HepG2 (cell line): ENCODE data around the gene FALEC. TPM values are rescaled to one million over a fixed set of nuclear protein-coding genes. Genes with fewer than 3 reads are reported as not detected.

ENCODE experiments used
- ARNT ChIP-seq: fragments of 450-650 bp; IDR thresholded peaks from 2 replicates; pipeline ENCODE4 v1.6.1; 2017
- CC2D1A ChIP-seq: sonication (generic); formaldehyde crosslinking; IDR thresholded peaks from 2 replicates; pipeline ENCODE4 v1.8.1; 2023; ENCODE audit warnings: mild to moderate bottlenecking, missing genetic modification reagents
- HES4 ChIP-seq: sonication (generic); formaldehyde crosslinking; IDR thresholded peaks from 2 replicates; pipeline ENCODE4 v1.9.0; 2021; ENCODE audit warnings: mild to moderate bottlenecking, missing genetic modification reagents, borderline replicate concordance
- HMGA1 ChIP-seq: sonication (generic); formaldehyde crosslinking; conservative IDR thresholded peaks from 2 replicates; pipeline ENCODE4 v1.4.0; 2020; ENCODE audit warnings: missing genetic modification reagents
- IRX3 ChIP-seq: sonication (generic); formaldehyde crosslinking; IDR thresholded peaks from 2 replicates; pipeline ENCODE4 v1.8.1; 2023; ENCODE audit warnings: mild to moderate bottlenecking, low read depth, missing genetic modification reagents, borderline replicate concordance
- KDM1A ChIP-seq: IDR thresholded peaks from 2 replicates; pipeline ENCODE4 v1.6.1; 2016; ENCODE audit warnings: missing compliant biosample characterization
- KDM2A ChIP-seq: sonication (generic); formaldehyde crosslinking; IDR thresholded peaks from 2 replicates; pipeline ENCODE4 v1.4.0; 2020; ENCODE audit warnings: low read depth, missing genetic modification reagents, borderline replicate concordance
- PCBP1 ChIP-seq: fragments of 200-400 bp; formaldehyde crosslinking; IDR thresholded peaks from 2 replicates; pipeline ENCODE4 v1.6.1; 2017; ENCODE audit warnings: mild to moderate bottlenecking, low read depth, low read length, borderline replicate concordance
- SAFB2 ChIP-seq: sonication (generic); formaldehyde crosslinking; IDR thresholded peaks from 2 replicates; pipeline ENCODE4 v1.5.1; 2020; ENCODE audit warnings: missing genetic modification reagents, low read depth, mild to moderate bottlenecking, borderline replicate concordance
- SIX1 ChIP-seq: sonication (generic); formaldehyde crosslinking; IDR thresholded peaks from 2 replicates; pipeline ENCODE4 v1.4.0; 2020; ENCODE audit warnings: missing genetic modification reagents, borderline replicate concordance
- SRY ChIP-seq: sonication (generic); formaldehyde crosslinking; IDR thresholded peaks from 2 replicates; pipeline ENCODE4 v1.8.0; 2022; ENCODE audit warnings: mild to moderate bottlenecking, missing genetic modification reagents
- ZBTB40 ChIP-seq, 2 experiments: fragments of 450-650 bp in 1 of 2; sonication (generic) in 1 of 2; formaldehyde crosslinking in 1 of 2; IDR thresholded peaks; 2 replicates each; pipeline versions ENCODE4 v1.6.1 to v1.8.0; 2016 to 2022; ENCODE audit warnings: antibody characterized with exemption in 1 of 2, mild to moderate bottlenecking in 1 of 2, missing genetic modification reagents in 1 of 2
- ZBTB7A ChIP-seq: sonication (generic); formaldehyde crosslinking; IDR thresholded peaks from 2 replicates; pipeline ENCODE4 v1.8.0; 2022; ENCODE audit warnings: mild to moderate bottlenecking, missing genetic modification reagents
- ZHX1 ChIP-seq: sonication (generic); formaldehyde crosslinking; IDR thresholded peaks from 2 replicates; pipeline ENCODE4 v1.8.1; 2022; ENCODE audit warnings: low read depth, mild to moderate bottlenecking, missing genetic modification reagents
- ZNF160 ChIP-seq: sonication (generic); formaldehyde crosslinking; IDR thresholded peaks from 2 replicates; pipeline ENCODE4 v1.8.0; 2022; ENCODE audit warnings: mild to moderate bottlenecking, inconsistent platforms, missing genetic modification reagents
- ZNF7 ChIP-seq: IDR thresholded peaks from 2 replicates; pipeline ENCODE4 v1.6.1; 2016; ENCODE audit warnings: missing biosample characterization, missing genetic modification reagents
- polyA plus RNA-seq, 8 experiments: library from polyadenylated mRNA; depleted of rRNA in 3 of 8; stranded (reverse) in 7 of 8; unstranded in 1 of 8; fragments of >200 nt; fragmentation: Illumina TruSeq in 4 of 8; extraction: Trizol in 4 of 8; gene quantifications; 2 replicates each; pipeline versions ENCODE4 v1.2.1 to v1.2.3, GENCODE V29; 2011 to 2016; ENCODE audit warnings: low read depth in 4 of 8, missing spikeins in 1 of 8, mixed read lengths in 1 of 8; ENCODE audit not compliant: insufficient read depth in 1 of 8
- total RNA-seq, 5 experiments: library from RNA; depleted of rRNA; stranded (reverse); fragments of >200 nt; fragmentation: Illumina TruSeq; extraction: Trizol; gene quantifications; 2 replicates each; pipeline ENCODE4 v1.2.3, GENCODE V29; 2016; ENCODE audit warnings: low read depth in 1 of 5
- TF ChIP-seq, protein P1 (sequence below): sonication (generic); formaldehyde crosslinking; IDR thresholded peaks from 2 replicates; pipeline ENCODE4 v1.5.1; 2020; ENCODE audit warnings: missing genetic modification reagents, mild to moderate bottlenecking, borderline replicate concordance

The FALEC gene
- total and polyA plus RNA-seq, 2 of the 13 experiments (the other 11 are each of a cell fraction or from before 2014, with no cell fraction given): 0.33 to 0.71 TPM

DNA sequence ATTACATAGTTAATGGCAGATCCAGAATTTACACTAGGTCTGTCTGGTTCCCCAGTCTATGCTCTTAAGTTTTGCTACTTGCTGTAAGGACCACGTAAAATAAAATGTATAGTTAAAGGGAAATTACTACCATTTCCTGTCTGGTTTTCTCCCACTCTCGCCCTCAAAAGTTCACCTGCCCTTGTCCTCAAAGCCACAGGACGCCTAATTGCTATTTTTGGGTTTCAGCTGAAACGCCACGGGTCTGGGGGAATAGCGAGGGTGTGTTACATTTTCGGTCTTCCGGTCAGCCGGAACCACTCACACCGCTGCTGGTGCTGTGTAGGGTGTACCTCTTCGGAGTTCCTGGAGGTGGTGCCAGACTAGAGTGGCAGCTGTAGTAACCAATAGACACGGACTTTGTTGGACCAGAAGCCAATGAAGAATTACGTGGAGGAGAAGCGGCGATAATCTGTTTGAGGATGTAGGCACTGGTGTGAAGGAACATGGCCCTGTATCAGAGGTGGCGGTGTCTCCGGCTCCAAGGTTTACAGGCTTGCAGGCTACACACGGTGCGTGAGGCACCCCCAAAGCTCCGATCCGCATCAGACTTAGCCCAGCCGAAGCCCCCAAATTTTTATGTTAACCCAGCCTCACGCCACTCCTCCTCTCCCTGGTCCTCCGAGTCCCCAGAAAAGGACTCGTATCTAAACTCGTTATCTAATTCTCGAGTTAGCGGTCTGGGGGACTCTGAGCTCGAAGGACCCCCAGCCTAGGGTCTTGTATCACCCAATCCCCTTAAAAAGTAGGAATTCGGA is 28.4 kb upstream of the FALEC start, which contains the start of gene TARS2 (continued):
- TF ChIP-seq ZHX1 (CRISPR knock-in tag) (0 out of 2 replicates have a peak, but pooled peaks have one; percentile 51), KDM2A (CRISPR knock-in tag) (peak; percentile 92), ZBTB7A (CRISPR knock-in tag) (no peak), KDM1A (CRISPR knock-in tag) (peak; percentile 42; the same call in 1 of the 2 replicates), HMGA1 (CRISPR knock-in tag) (no peak), ZNF7 (CRISPR knock-in tag) (no peak), CC2D1A (no peak), SAFB2 (CRISPR knock-in tag) (no peak), ARNT (no peak), SRY (CRISPR knock-in tag) (no peak), HES4 (CRISPR knock-in tag) (no peak), IRX3 (CRISPR knock-in tag) (no peak), SIX1 (CRISPR knock-in tag) (no peak), ZBTB40 (IDR thresholded peaks at IDR 0.05) (peak; percentile 88), ZBTB40 (CRISPR knock-in tag; IDR thresholded peaks at IDR 0.05) (peak; percentile 69), ZNF160 (CRISPR knock-in tag) (no peak), PCBP1 (no peak)
- TF ChIP-seq, protein P1, sequence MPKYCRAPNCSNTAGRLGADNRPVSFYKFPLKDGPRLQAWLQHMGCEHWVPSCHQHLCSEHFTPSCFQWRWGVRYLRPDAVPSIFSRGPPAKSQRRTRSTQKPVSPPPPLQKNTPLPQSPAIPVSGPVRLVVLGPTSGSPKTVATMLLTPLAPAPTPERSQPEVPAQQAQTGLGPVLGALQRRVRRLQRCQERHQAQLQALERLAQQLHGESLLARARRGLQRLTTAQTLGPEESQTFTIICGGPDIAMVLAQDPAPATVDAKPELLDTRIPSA: no peak
